GM18511 (cell line): Measurements from ENCODE around the gene RETREG3.

Source experiments
- ATAC-seq: cut with Tn5 transposase; IDR thresholded peaks from one replicate; pipeline ENCODE4 v1.9.1; 2021; ENCODE audit warnings: mild to moderate bottlenecking, moderate library complexity; ENCODE audit not compliant: unreplicated experiment

The RETREG3 gene

DNA sequence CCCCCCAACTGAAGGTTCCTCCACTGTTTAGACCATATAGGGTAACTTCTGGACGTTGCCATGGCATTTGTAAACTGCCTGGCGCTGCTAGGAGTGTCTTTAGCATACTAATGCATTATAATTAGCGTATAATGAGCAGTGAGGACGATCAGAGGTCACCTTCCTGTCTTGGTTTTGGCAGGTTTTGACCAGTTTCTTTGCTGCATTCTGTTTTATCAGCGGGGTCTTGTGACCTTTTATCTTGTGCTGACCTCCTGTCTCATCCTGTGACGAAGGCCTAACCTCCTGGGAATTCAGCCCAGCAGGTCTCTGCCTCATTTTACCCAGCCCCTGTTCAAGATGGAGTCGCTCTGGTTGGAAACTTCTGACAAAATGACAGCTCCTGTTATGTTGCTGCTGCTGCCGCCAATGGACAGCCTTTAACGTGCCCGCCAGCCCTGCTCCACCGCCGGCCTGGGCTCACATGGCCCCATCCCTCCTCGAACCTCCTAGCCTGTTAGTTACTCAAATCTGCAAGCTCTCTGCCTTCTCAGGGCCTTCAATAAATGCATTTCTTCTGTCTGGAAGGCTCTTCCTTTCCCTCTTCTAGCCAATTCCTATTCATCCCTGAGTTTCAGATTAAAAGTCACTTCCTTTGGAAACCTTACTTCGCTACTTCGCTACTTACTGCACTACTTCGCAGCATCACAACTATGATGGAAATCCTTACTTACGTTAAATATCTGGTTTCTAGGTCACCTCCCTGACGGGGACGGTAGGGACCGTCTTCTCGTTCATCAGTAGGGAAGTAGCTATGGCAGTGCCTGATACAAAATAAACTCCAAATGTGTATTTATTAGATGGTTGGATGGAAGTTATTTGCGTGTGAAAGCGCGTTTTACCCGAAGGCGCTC, 73.8 kb downstream of the RETREG3 start:
- ATAC-seq, result peak; percentile 12

DNA sequence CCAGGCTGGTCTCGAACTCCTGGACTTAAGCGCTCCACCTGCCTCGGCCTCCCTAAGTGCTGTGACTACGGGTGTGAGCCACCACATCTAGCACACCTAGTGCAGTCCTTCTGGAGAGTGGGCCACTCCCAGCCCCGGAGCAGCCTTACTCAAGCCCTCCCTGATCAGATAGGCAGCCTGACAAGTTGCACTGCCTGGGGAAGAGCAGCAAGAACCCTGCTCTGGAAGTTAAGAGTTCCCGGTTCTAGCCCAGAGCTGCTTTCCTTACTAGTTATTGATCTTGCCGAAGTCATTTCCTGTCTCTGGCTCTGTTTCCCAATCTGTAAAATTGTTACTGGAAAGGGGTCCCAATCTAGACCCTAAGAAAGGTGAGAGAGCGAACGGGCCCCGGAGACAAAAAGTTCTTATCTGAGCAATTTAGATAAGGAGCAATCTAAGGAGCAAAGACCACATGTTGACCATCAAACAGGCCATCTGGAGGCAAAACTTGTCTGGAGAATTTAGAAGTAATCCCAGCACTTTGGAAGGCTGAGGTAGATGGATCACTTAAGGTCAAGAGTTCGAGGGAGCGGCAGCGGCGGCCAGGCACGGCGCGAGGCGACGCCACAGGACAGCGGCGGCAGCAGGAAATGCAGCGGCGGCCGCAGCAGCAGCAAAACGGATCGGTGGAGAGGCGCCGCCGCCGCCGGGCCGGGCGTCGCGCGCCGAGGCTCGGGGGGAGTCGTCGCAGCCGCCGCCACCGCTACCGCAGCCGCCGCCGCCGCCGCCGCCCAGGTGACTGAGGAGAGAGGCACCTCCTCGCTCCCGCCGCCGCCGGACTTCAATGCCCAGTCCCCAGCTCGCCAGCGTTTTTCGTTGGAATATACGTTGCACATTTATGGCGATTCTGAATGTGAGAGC, 77.5 kb downstream of the RETREG3 start:
- ATAC-seq, result no peak

DNA sequence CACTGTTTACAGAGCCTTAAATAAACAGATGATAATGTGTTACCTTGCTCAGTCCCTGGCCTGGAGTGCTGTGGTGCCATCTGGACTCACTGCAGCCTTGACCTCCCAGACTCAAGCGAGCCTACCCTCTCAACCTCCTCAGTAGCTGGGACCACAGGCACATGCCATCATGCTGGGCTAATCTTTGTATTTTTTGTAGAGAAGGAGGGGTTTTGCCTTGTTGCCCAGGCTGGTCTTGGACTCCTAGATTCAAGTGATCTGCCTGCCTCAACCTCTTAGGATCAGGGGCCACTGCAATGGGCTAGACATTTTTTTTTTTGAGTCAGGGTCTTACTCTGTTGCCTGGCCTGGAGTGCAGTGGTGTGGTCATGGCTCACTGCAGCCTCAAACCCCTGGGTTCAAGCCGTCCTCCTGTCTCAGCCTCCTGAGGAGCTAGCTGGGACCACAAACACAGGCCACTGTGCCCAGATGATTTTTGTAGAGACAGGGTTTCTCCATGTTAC, 78.2 kb downstream of the RETREG3 start:
- no peak for ATAC-seq
